GM21723 (cell line): ENCODE measurements around the gene ZSWIM9.

Experiments used
- ATAC-seq: cut with Tn5 transposase; IDR thresholded peaks from one replicate; pipeline ENCODE4 v1.9.1; 2021; ENCODE audit warnings: mild to moderate bottlenecking, moderate library complexity; ENCODE audit not compliant: unreplicated experiment

ZSWIM9 gene

DNA sequence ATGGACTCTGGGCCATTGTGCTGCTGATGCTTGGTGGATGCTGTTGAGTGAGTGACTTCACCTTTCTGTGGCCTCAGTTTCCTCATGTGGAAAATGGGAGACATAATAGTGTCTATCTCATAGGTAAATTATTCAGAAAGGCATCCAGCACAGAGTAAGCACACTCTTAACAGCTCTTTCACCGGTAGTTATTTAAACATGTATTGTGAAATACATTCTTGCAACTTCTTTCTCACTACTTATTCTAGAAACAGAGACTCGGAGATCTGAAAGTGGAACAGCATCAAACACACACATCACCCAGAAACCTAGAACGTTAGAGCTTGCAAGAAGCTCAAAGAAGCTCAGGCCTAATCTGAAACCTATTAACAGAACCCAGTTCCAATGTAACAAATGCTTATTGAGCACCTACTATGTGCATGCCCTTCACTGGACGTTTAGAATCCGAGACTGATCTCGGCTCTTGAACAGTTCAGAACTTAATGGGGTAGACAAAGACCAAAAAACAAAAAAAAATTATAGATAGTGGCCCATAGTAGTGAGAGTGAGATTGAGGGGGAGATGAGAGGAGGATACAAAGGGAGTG lies 4.1 kb downstream of the ZSWIM9 start:
- no peak for ATAC-seq

DNA sequence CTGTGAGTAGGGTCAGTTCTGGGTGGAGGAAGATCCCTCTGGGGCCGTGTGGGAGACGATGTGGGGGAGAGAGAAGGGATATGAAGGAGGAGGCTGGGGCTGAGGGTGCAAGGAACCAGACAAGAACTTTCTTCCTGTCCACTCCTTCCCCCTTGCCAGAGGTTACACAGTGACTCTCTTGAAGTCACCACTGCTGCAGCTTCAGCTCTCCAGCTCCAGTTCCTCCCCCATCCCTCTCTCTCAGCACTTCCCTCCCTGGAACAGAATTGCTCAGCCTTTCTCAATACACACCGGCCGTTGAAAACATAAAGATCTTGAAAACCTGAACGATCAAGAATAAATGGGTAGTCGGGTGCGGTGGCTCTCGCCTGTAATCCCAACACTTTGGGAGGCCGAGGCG lies 5.1 kb downstream of the ZSWIM9 start:
- ATAC-seq, result no peak

DNA sequence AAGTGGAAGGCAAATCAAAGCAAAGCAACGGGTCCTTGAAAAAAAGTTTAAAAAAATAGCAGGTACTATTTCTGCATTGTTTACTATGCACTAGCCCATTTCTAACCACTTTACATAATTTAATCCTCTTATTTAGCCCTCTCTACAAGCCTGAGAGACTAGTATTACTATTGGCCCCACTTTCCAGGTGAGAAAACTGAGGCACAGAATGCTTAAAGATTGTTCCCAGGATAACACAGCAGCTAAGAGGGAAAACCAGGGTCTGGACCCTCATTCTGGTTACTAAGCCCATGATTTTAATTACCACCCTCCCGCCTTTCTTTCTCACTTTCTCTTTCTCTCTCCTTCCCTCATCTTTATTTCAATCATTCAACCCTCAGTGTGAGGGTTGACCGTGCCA lies 5.7 kb downstream of the ZSWIM9 start:
- no peak for ATAC-seq

DNA sequence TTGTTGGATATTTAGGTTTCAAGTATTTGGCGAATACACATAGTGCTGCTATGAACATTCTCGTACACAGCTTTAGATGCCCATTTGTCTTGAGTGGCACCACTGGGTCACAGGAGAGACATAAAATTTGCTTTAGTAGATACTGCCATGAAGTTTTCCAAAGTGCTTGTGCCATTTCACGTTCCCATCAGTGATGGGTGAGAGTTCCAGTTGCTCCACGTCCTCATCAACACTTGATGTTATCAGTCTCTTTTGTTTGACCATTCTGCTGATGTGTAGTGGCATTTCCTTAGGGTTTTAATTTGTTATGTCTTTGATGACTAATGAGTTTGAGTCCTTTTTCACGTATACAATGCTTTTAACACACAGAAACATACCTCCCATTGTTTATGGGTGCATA lies 11.0 kb downstream of the ZSWIM9 start:
- ATAC-seq, result no peak

DNA sequence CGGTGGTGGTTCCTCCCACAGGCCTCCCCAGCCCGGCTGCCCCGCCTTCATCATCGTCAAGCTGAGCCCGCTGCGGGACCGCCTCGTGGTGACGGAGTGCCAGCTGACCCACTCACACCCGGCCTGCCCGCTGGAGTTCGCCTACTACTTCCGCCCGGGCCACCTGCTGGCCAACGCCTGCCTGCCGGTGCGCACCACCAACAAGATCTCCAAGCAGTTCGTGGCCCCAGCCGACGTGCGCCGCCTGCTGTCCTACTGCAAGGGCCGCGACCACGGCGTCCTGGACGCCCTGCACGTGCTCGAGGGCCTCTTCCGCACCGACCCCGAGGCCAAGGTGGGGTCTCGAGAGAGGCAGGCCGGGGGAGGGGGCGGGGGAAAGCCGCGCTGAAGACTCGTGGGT lies 12.0 kb downstream of the ZSWIM9 start:
- no peak for ATAC-seq

DNA sequence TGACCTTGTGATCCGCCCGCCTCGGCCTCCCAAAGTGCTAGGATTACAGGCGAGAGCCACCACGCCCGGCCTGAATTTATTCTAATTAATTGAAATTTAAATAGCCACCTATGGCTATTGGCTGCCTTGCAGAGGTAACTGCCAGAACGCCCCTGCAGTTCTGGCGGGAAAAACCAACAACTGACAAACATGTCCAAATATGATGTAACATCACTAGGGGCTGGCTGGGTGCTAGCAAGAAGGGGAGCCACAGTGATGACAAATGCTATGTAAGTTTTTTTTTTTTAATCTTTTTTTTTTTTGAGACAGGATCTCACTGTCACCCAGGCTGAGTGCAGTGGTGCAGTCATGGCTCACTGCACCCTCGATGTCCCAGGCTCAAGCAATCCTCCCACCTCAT lies 12.9 kb downstream of the ZSWIM9 start:
- no peak for ATAC-seq

DNA sequence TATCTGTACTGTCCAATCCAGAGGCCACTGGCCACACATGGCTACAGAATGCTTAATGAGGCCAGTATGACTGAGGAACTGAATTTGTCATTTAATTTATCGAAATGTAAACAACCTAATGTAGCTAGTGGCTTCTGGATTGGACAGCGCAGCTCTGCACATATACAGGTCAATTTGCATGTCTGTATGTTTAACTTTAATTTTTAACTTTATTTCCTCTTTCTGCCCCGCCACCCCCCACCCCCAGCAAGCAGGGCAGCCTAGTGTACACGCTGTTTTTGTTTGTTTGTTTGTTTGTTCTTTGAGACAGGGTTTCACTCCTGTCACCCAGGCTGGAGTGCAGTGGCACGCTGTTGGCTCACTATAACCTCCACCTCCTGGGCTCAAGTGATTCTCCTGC lies 15.5 kb downstream of the ZSWIM9 start:
- ATAC-seq, result no peak

DNA sequence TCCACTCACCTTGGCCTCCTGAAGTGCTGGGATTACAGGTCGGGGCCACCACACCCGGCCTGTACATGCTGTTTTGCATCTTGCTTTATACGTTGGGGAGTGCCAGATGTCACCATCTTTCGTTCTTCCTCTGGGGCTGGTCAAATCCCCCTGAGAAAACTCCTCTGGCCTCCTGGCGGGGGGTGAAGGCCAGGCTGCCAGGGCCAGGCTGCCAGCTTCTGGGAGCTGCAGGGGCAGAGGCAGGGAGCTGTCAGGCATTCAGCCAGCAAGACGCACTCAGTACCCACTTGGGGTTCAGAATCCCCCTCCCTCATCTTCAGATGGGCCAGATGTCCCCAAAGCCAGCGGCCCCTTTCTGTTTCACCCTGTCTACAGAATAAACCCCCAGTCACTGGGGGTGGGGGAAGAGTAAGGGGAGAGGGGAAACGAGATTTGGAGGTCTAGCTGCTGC lies 16.1 kb downstream of the ZSWIM9 start:
- ATAC-seq, result no peak

DNA sequence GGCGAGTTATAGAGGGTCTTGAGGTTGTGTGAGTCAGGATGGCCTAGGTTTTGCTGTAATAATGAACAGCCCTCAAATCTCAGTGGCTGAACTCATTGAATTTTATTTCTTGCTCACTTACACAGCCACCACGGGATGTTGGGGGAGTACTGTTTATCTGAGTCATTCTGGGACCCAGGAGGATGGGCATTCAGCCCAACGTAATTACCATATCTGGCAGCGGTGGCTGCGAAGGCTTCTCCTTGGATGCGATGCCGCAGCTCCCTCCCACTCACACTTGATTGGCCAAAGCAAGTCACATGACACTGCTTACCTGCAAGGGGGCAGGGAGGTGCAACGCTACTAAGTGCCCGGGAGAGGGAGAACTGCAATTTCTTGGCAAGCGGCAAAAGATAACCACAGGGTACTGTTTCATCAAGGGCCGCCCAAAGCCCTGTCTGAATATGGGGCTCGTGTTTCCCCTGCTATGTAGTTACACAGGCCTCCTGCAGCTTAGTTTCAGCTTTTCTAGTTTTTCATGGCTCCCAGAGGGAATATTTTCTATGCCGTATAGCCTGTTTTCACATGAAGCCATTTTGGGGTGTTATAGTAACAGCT lies 19.9 kb downstream of the ZSWIM9 start:
- no peak for ATAC-seq

DNA sequence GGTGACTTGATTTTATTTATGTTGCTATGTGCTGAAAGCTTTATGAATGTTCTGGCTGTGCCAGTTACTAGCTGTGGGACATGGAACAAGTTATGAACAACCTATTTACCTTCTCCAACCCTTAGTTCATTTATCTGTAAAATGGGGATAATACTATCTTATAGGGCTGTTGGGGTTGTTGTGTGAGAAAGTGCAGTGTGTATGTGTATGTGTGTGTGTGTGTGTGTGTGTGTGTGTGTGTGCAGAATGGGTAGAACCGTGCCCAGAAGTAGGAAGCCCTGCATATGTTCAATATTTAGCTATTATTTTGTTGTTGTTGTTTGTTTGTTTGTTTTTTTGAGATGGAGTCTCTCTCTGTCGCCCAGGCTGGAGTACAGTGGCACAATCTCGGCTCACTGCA lies 20.4 kb downstream of the ZSWIM9 start:
- no peak for ATAC-seq

DNA sequence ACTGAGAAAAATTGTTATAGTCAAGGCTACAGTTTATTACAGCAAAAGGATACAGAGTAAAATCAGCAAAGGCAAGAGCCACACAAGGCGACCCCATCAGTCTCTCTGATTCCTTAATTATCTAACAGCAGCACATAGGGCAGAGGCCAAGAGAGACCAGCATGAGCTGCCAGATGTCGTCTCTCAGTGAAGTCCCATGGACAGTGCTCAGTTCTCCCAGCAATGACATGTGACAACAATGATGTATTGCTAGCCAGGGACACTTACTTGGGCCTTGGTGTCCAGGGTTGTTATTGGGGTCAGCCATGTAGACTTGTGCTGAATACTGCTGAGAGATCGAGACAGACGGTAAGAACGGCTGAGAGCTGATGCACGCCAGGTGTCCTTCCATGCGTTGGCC lies 22.3 kb downstream of the ZSWIM9 start:
- no peak for ATAC-seq

DNA sequence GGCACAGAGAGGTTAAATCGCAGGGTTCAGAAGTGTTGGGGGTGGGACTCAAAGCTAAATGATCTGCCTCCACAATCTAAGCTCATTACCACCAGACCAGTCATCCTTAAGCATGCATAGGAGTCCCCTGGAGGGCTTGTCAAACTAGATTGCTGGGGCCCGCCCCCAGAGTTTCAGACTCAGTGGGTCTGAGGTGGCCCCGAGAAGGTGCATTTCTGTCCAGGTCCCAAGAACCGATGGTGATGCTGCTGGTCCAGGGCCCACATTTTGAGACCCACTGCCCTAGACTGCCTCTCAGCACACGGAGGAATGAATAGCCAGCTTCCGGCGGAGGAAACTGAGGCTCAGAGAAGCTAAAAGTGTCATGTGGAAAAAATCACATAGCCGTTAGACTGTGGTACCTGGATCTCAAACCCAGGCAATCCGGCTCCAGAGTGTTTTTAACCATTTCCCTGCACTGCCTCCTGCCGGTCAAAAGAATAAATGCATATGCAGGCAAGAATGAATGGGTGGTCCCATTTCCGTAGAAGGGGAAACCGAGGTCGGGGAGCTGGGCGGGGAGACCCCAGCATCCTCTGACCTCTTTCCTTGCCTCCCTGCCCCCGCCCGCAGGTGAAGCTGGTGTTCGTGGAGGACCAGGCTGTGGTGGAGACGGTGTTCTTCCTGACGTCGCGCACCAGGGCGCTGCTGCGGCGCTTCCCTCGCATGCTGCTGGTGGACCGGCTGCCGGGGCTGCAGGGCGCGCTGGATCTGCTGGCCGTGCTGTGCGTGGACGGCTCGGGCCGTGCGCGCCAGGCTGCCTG lies 23.8 kb downstream of the ZSWIM9 start:
- no peak for ATAC-seq

DNA sequence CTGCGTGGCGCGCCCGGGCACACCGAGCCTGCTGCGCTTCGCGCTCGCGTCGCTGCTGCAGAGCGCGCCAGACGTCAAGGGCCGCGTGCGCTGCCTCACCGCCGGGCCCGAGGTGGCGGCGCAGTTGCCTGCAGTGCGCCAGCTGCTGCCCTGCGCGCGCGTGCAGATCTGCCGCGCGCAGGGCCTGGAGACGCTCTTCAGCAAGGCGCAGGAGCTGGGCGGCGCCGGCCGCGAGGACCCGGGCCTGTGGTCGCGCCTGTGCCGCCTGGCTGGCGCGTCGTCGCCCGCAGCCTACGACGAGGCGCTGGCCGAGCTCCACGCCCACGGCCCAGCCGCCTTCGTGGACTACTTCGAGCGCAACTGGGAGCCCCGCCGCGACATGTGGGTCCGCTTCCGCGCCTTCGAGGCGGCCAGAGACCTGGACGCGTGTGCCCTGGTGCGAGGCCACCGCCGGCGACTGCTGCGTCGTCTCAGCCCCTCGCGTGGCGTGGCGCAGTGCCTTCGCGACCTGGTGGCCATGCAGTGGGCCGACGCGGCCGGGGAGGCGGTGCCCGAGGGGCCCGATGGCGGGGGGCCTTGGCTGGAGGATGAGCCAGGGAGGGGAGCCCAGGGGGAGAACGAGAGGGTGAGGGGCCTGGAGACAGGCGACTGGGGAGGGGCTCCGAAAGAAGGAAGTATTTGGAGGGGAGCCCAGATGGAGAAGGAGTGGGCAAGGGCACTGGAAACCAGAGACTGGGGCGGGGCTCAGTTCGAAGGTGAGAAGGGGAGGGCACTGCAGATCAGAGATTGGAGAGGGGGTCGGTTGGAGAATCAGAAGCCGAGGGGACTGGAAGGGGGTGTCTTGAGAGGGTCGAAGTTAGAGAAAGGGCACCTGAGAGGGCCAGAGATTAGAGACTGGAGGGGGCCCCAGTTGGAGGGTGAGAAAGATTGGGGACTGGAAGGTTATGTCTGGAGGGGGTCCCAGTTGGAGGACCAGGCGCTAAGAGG lies 24.7 kb downstream of the ZSWIM9 start:
- ATAC-seq, result no peak

DNA sequence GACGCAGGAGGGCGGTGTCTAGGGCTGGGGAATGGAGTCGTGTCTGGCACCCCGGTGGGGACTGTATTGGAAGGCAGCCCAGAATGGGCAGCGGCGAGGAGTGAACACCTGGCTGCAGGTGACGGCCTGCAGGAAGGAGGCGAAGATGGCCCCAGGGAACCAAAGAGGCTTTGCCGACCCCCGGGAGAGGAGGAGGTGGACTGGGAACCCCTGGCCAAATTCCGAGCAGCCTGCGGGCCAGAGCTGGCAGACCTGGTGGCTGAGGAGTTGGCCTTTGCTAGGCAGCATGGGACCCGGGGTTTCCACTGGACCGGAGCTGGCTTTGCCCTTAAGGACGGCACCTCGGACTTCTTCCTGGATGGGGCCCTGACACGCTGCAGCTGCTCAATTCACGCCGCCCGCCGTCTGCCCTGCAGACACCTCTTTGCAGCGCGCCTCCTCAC lies 25.9 kb downstream of the ZSWIM9 start:
- ATAC-seq, result no peak

DNA sequence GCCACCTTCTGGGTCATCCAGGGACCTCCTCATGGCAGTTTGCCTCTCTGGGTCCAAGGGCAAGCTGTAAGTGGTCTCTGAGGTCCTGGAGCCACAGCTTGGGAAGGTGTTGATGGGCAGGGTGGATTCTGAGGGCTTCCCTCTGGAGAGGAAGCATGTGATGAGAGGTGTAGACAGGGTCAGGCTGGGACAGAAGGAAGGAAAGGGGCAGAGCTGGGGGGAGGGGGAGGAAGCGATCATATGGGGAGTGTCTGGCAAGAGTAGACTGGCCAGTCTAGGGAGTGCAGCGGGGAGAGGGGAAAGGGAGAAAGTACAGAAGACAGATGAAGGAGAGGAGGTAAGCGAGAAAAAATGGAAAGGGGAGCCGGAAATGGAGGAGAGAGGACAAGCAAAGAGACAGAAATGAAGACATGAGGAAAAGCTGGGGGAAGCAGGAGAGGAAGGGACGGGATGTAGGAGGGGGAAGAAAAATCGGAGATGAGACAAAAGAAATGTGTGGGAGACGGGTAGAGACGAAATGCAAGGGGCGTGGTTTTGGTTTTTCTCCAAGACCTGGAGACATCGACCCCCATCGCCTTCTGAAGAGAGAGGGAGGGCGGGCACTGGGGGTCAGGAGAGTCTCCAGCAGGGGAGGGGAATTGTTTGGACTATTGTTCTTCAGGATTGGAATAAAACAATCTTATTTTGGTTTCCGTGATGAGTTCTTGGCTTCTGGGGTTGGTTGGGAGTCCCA lies 26.6 kb downstream of the ZSWIM9 start:
- ATAC-seq, result no peak

DNA sequence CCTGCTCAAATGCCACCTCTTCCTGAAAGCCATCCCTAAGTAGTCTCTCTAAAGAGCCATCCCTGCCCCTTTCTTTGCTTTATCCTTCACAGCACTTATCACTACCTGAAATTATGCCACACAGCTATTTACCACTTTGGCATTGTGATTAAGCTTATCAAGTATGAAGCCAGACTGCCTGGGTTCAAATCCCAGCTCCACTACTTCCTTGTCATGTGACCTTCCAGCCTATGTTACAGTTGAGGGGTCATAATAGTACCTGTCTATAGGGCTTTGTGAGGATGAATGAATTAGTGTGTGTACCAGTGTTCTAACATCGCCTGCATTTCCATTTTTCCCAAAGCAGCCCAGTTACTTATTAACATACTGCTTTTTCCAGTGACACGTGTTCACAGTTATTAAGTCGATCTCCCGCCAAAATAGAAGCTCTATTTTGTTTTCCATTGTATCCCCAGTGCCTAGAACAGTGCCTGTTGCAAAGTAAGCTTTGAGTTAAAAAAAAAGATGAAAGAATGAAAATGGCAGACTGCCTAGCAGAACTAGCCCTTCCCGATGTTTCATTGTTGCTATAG lies 32.8 kb downstream of the ZSWIM9 start:
- ATAC-seq, result no peak

DNA sequence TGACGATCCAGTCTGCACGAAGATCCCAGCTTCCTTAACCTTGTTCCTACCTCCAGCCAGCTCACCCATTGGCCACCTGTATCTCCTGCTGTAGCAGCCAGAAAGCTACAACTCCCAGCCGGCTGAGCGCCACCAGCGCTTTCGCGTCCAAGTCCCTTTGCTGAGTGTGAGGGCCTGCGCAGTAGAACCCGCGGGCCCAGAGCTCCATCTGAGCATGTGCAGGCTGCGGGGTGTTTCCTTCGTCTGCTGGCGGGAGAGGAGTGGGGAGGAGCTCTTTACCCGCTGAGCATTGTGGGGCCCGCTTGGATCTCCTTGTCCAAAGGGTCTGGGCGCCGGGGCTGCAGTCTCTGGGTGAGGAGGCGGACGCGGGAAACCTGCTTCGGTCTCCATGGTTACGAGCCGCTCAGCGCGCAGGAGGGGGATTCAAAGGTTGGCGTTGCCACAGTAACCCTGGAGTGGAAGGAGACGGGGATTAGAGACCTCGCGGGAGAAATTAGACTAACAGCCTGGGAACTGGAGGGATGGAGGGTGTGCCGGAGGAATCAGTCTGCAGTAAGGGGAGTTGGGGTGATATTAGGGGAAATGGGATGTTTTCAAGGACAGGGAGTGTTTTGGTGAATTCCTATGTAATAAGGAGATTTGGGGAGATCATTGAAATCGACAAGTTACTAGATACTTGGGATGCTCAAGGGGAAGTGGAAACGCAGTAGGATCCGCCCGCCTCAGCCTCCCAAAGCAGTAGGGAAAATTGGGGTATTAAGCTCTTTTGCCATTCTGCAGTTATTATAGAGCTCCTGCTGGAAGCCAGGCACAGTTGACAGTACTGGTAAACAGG lies 33.5 kb downstream of the ZSWIM9 start:
- ATAC-seq, result peak; percentile 89

DNA sequence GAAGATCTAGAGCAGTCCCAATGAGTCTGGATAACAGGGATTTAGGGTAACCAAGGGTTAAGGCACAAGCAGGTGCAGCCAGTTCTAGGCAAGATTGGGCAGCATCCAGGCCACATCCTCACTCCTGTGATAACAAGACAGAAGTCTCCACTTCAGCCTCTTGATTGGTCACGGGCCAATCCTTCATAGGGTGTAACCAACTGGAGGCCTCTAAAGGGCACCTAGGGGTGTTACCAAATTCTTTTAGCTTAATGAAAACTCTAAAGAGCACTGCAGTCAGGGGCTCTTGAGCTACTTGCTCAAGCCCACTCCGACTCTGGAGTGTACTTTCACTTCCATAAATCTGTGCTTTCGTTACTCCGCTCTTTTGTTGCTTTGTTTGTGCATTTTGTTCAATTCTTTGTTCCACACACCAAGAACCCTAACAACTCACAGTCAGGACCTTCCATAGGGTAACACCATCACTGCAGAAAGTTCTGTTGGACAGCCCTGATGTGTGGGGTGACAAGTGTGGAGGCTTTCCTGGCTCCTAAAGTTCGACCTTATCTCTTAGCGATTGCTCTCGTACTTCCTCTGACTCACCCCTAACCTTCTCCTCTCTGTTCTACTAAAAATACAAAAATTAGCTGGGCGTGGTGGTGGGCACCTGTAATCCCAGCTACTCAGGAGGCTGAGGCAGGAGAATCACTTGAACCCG lies 36.1 kb downstream of the ZSWIM9 start:
- ATAC-seq, result no peak

DNA sequence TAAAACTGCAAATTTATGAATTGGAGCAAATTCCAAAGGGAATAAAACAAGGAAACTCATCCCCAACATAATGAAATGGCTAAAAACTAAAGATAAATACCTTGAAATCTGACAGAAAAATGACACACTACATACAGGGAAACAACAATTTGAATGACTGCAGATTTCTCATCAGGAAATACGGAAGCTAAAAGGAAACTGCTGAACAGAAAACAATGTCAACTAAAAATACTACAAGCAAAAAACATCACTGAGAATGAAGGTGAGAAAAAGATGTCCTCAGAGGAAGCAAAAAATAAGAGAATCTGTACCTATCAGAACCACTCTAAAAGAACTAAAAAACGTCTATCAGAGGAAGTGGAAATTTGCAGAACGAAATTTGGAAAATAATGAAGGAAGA lies 39.5 kb downstream of the ZSWIM9 start:
- no peak for ATAC-seq
